ENCODE results near the gene SSR4.

The SSR4 gene

DNA sequence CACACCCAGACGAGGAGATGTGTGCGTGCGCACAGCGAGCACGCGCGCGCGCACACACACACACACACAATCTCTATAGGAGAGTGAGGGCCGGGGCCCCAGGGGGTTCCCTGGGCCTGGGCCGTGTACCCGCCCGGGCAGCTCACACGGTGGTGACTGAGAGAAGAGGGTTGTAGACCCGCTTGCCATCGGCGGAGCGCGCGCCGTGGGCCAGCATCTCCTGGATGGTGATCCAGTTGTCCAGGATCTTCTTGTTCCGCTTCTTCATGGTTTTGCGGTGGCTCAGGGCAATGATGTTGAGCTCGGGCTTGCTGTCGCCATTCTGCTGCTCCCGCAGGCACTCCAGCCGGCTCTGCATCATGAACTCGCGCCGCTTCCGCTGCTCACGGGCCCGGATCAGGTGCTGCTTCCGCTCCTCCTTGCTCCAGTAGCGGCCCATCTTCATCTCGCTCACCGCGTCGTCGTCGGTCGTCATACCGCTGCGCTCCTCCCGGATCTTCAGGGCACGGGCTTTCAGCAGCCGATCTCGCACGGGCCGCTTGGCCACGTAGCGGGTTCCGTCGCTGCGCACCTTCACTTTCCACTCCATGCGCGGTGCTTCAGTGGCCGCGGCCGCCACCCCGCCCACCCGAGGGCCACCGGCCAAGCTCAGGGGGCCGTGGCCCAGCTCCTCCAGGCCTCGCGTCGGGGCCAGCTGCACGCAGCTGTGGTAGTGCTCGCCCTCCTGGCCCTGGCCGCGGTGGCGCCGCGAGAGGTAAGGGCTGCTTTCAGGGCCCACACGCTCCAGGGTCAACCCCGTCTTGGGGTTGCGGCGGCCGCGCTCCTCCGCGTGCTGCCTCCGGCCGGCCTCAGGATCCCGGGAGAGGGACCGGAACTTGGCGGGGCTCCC lies 9.0 kb downstream of the SSR4 start:
- no peak for DNase-seq
- Histone ChIP-seq H4K20me1 (ENCODE audit: insufficient read depth, low read length) (no peaks in the 10 kb centered on the region), H3K9me3 (replicated peaks; ENCODE audit: insufficient read depth, low read length) (no peaks in the 10 kb centered on the region), H3K4me3 (ENCODE audit: low read length) (no peak overlapping the region), H3K36me3 (replicated peaks; ENCODE audit: insufficient read depth, low read length) (no peaks in the 10 kb centered on the region), H3K9me2 (replicated peaks; ENCODE audit: insufficient read depth, low read length) (no peaks in the 10 kb centered on the region), H3K79me2 (ENCODE audit: low read length) (no peaks in the 10 kb centered on the region), H3K4me2 (ENCODE audit: low read depth, low read length) (no peak overlapping the region), H3K9ac (ENCODE audit: low read length) (no peak overlapping the region), H2AFZ (ENCODE audit: low read length) (no peak overlapping the region), H3K27me3 (replicated peaks; ENCODE audit: insufficient read depth, low read length) (peaks cover 16% of the 10 kb centered on the region), H3K4me1 (ENCODE audit: low read length) (no peaks in the 10 kb centered on the region), H3F3A (ENCODE audit: insufficient read depth, low read length) (no peaks in the 10 kb centered on the region), H3K27ac (ENCODE audit: low read length) (no peak overlapping the region)
- TF ChIP-seq, protein P1, sequence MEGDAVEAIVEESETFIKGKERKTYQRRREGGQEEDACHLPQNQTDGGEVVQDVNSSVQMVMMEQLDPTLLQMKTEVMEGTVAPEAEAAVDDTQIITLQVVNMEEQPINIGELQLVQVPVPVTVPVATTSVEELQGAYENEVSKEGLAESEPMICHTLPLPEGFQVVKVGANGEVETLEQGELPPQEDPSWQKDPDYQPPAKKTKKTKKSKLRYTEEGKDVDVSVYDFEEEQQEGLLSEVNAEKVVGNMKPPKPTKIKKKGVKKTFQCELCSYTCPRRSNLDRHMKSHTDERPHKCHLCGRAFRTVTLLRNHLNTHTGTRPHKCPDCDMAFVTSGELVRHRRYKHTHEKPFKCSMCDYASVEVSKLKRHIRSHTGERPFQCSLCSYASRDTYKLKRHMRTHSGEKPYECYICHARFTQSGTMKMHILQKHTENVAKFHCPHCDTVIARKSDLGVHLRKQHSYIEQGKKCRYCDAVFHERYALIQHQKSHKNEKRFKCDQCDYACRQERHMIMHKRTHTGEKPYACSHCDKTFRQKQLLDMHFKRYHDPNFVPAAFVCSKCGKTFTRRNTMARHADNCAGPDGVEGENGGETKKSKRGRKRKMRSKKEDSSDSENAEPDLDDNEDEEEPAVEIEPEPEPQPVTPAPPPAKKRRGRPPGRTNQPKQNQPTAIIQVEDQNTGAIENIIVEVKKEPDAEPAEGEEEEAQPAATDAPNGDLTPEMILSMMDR (IDR thresholded peaks at IDR 0.05; ENCODE audit: low read length), result no peak
- no peak for TF ChIP-seq EZH2 (optimal IDR thresholded peaks at IDR 0.05; ENCODE audit: low read depth, low read length)
- no peak for TF ChIP-seq EZH2phosphoT487 (IDR thresholded peaks at IDR 0.05; ENCODE audit: low read length)

DNA sequence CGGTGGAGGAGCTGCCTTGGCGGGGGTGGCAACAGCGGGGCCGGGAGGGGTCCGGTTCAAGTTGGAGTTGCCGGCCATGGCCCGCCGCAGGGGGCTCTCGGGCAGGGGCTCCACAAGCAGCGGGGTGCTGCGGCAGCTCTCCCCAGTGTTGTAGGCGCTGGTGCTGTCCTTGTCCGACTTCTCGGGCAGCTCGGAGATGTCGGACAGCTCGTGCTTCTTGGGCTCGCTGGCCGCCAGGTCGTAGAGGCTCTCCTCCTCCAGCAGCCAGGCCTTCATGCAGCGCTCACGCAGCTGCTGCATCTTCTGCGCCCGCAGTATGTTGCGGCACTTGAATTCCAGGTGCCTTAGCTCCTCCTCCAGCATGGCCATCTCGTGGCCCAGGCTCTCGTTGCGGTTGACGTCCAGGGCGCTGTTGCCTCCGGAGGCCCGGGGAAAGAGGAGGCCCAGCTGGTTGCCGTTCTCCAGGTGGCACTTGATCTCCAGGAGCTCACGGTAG lies 9.7 kb downstream of the SSR4 start:
- Histone ChIP-seq H4K20me1 (ENCODE audit: insufficient read depth, low read length) (no peaks in the 10 kb centered on the region), H3K9me2 (replicated peaks; ENCODE audit: insufficient read depth, low read length) (no peaks in the 10 kb centered on the region), H3K36me3 (replicated peaks; ENCODE audit: insufficient read depth, low read length) (no peaks in the 10 kb centered on the region), H3K27me3 (replicated peaks; ENCODE audit: insufficient read depth, low read length) (peaks cover 16% of the 10 kb centered on the region), H3K4me2 (ENCODE audit: low read depth, low read length) (no peak overlapping the region), H3K9ac (ENCODE audit: low read length) (no peak overlapping the region), H3F3A (ENCODE audit: insufficient read depth, low read length) (no peaks in the 10 kb centered on the region), H3K9me3 (replicated peaks; ENCODE audit: insufficient read depth, low read length) (no peaks in the 10 kb centered on the region), H3K4me3 (ENCODE audit: low read length) (no peak overlapping the region), H3K4me1 (ENCODE audit: low read length) (no peaks in the 10 kb centered on the region), H3K79me2 (ENCODE audit: low read length) (no peaks in the 10 kb centered on the region), H3K27ac (ENCODE audit: low read length) (no peak overlapping the region), H2AFZ (ENCODE audit: low read length) (no peak overlapping the region)
- no peak for DNase-seq
- TF ChIP-seq EZH2 (optimal IDR thresholded peaks at IDR 0.05; ENCODE audit: low read depth, low read length), result no peak
- no peak for TF ChIP-seq EZH2phosphoT487 (IDR thresholded peaks at IDR 0.05; ENCODE audit: low read length)
- TF ChIP-seq, protein P1 (IDR thresholded peaks at IDR 0.05; ENCODE audit: low read length), result no peak

DNA sequence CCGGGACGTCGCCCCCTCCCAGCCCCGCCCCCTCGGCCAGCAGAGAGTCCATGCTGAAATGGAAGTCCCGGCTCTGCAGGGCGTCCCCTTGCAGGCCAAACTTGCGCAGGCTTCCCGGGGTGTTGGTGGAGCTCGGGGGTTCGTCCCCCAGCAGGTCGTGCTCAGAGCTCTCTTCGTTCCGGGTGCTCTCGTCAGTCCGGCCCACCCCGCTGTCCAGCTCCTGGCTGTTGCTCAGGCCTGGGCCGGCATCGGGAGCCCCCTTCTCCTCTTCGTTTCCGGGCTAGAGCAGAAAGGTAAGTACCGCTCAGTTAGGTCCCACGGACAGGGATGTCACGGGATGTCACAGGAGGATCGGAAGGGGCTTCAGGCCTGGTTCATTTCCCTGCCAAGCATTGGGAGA lies 10.2 kb downstream of the SSR4 start:
- no peaks in the 10 kb centered on the region for H3F3A ChIP-seq (ENCODE audit: insufficient read depth, low read length)
- no peaks in the 10 kb centered on the region for H3K79me2 ChIP-seq (ENCODE audit: low read length)
- H4K20me1 ChIP-seq (ENCODE audit: insufficient read depth, low read length), result no peaks in the 10 kb centered on the region
- H3K4me2 ChIP-seq (ENCODE audit: low read depth, low read length), result no peak overlapping the region
- no peaks in the 10 kb centered on the region for H3K9me3 ChIP-seq (replicated peaks; ENCODE audit: insufficient read depth, low read length)
- H3K4me3 ChIP-seq (ENCODE audit: low read length), result no peak overlapping the region
- TF ChIP-seq EZH2 (optimal IDR thresholded peaks at IDR 0.05; ENCODE audit: low read depth, low read length), result no peak
- TF ChIP-seq, protein P1 (IDR thresholded peaks at IDR 0.05; ENCODE audit: low read length), result no peak
- no peak for TF ChIP-seq EZH2phosphoT487 (IDR thresholded peaks at IDR 0.05; ENCODE audit: low read length)
- H3K36me3 ChIP-seq (replicated peaks; ENCODE audit: insufficient read depth, low read length), result no peaks in the 10 kb centered on the region
- no peaks in the 10 kb centered on the region for H3K4me1 ChIP-seq (ENCODE audit: low read length)
- no peak overlapping the region for H3K9ac ChIP-seq (ENCODE audit: low read length)
- no peak overlapping the region for H3K27ac ChIP-seq (ENCODE audit: low read length)
- peaks cover 16% of the 10 kb centered on the region for H3K27me3 ChIP-seq (replicated peaks; ENCODE audit: insufficient read depth, low read length)
- no peak overlapping the region for H2AFZ ChIP-seq (ENCODE audit: low read length)
- no peaks in the 10 kb centered on the region for H3K9me2 ChIP-seq (replicated peaks; ENCODE audit: insufficient read depth, low read length)
- no peak for DNase-seq
